K562 (cell line): ENCODE measurements around the gene PI4KA. TPM values are rescaled to one million over a fixed set of nuclear protein-coding genes. Genes with fewer than 3 reads are reported as not detected.
A peak's percentile ranks its signal among the peaks of the same experiment; 100 is the strongest.

Source experiments
- ATAC-seq: fragments of 200-7000 bp; cut with Tn5 transposase; 3 replicates; pipeline ENCODE4 v1.9.1; 2020; ENCODE audit warnings: moderate library complexity
- BruUV-seq: library from RNA; stranded (reverse); fragments of 400-500 nt; replicated peaks from 2 replicates; lab custom pipeline; 2021; lab: Mats Ljungman, UMichigan
- CTCF ChIA-PET: fragments of 300-600 bp; formaldehyde crosslinking; extraction: SDS; loops from one replicate; lab custom pipeline; 2021; ENCODE audit warnings: low intra/inter-chr PET ratio; lab: Yijun Ruan, JAX
- POLR2A ChIA-PET: fragments of 300-600, 350-650 bp; sonication (Branson Sonifier 250); formaldehyde crosslinking; extraction: SDS; loops from one replicate; lab custom pipeline; 2021; ENCODE audit warnings: antibody characterized with exemption, inconsistent platforms; lab: Yijun Ruan, JAX
- DNase-seq, 4 experiments: peaks; one replicate each; pipeline versions ENCODE4 v3.0.0 to v3.0.0-alpha.2; 2011 to 2018; ENCODE audit warnings: low spot score in 3 of 4, mixed read lengths in 3 of 4; ENCODE audit errors: extremely low read depth in 1 of 4
- FAIRE-seq: peaks from 2 replicates; lab custom pipeline; 2011; peaks lifted over from hg19 to GRCh38; lab: Jason Lieb, UNC
- H2AFZ ChIP-seq: 2 replicates; pipeline ENCODE4 v1.6.0; 2011; ENCODE audit warnings: low read depth, low read length, control low read depth, inconsistent platforms
- H3K27ac ChIP-seq: fragments of 200-600 bp; 3 replicates; pipeline ENCODE4 v1.8.0; 2011; ENCODE audit warnings: low read depth, mild to moderate bottlenecking, control low read depth, inconsistent platforms, low read length, moderate library complexity, mixed read lengths; ENCODE audit errors: extremely low read depth
- H3K27me3 ChIP-seq, 2 experiments: fragments of 300-600 bp in 1 of 2; 2 replicates in 1 of 2; 3 replicates in 1 of 2; pipeline versions ENCODE4 v1.6.0 to v1.8.0; 2011; ENCODE audit warnings: inconsistent platforms in 2 of 2, low read length in 2 of 2, mild to moderate bottlenecking in 1 of 2, mixed read lengths in 1 of 2, moderate library complexity in 1 of 2; ENCODE audit not compliant: control insufficient read depth in 2 of 2, insufficient read depth in 2 of 2
- H3K36me3 ChIP-seq: fragments of 300-600 bp; 3 replicates; pipeline ENCODE4 v1.8.0; 2011; ENCODE audit warnings: mild to moderate bottlenecking, low read length, inconsistent platforms; ENCODE audit not compliant: control insufficient read depth, insufficient read depth
- H3K4me1 ChIP-seq, 2 experiments: fragments of 200-600 bp in 1 of 2; replicated peaks in 1 of 2; 2 replicates in 1 of 2; 3 replicates in 1 of 2; pipeline versions ENCODE4 v1.5.1 to v1.8.0; 2011; ENCODE audit warnings: inconsistent platforms in 2 of 2, low read length in 2 of 2, mild to moderate bottlenecking in 1 of 2, mixed read lengths in 1 of 2, moderate library complexity in 1 of 2; ENCODE audit not compliant: control insufficient read depth in 2 of 2, insufficient read depth in 2 of 2
- H3K4me2 ChIP-seq: 2 replicates; pipeline ENCODE4 v1.6.1; 2011; ENCODE audit warnings: low read length, control low read depth, inconsistent platforms, mixed read lengths; ENCODE audit not compliant: insufficient read depth
- H3K4me3 ChIP-seq: fragments of 200-600 bp; sonication (generic), shearing (Covaris generic); 2 replicates; pipeline ENCODE4 v1.5.1; 2016; ENCODE audit warnings: control low read depth, inconsistent platforms
- H3K79me2 ChIP-seq: fragments of 200-600 bp; 3 replicates; pipeline ENCODE4 v1.8.0; 2011; ENCODE audit warnings: low read length, inconsistent platforms; ENCODE audit not compliant: control insufficient read depth, insufficient read depth
- H3K9ac ChIP-seq, 2 experiments: 2 replicates each; pipeline versions ENCODE4 v1.6.0 to v1.6.1; 2011; ENCODE audit warnings: low read depth in 2 of 2, low read length in 2 of 2, control low read depth in 1 of 2, inconsistent platforms in 1 of 2, mild to moderate bottlenecking in 1 of 2, mixed read lengths in 1 of 2; ENCODE audit not compliant: insufficient read depth in 1 of 2
- H3K9me1 ChIP-seq: one replicate; pipeline ENCODE4 v1.6.0; 2011; ENCODE audit warnings: inconsistent platforms, mild to moderate bottlenecking, low read length, moderate library complexity; ENCODE audit not compliant: control insufficient read depth, insufficient read depth
- H3K9me3 ChIP-seq: replicated peaks from 2 replicates; pipeline ENCODE4 v1.5.1; 2011; ENCODE audit warnings: low read depth, low read length, inconsistent platforms; ENCODE audit not compliant: control insufficient read depth, insufficient read depth
- H4K20me1 ChIP-seq: replicated peaks from 2 replicates; pipeline ENCODE4 v1.6.1; 2011; ENCODE audit warnings: low read length, inconsistent platforms, mixed read lengths; ENCODE audit not compliant: control insufficient read depth, insufficient read depth
- CHD1 ChIP-seq: fragments of 200-600 bp; sonication (generic); IDR thresholded peaks from one replicate; pipeline ENCODE4 v1.6.1; 2012; ENCODE audit warnings: mild to moderate bottlenecking, moderate library complexity, low read length, inconsistent platforms
- FOXA3 ChIP-seq, 2 experiments: fragments of 450-650 bp in 1 of 2; sonication (generic) in 1 of 2; formaldehyde crosslinking; IDR thresholded peaks in 1 of 2; conservative IDR thresholded peaks in 1 of 2; 2 replicates each; pipeline versions ENCODE4 v1.4.0 to v1.8.0; 2020 to 2022; ENCODE audit warnings: mild to moderate bottlenecking in 2 of 2, missing genetic modification reagents in 1 of 2
- JUN ChIP-seq, 2 experiments: sonication (generic) in 1 of 2; formaldehyde crosslinking in 1 of 2; IDR thresholded peaks; 2 replicates each; pipeline versions ENCODE4 v1.6.1 to v1.8.0; 2012 to 2022; ENCODE audit warnings: borderline replicate concordance in 2 of 2, mild to moderate bottlenecking in 2 of 2, improper control_type of control experiment in 1 of 2, low read depth in 1 of 2, low read length in 1 of 2, missing genetic modification reagents in 1 of 2
- NFXL1 ChIP-seq: fragments of 450-650 bp; formaldehyde crosslinking; IDR thresholded peaks from 2 replicates; pipeline ENCODE4 v1.4.0; 2021; ENCODE audit warnings: mild to moderate bottlenecking
- TEAD4 ChIP-seq, 2 experiments: sonication (generic) in 1 of 2; formaldehyde crosslinking in 1 of 2; IDR thresholded peaks; 2 replicates each; pipeline versions ENCODE4 v1.6.1 to v1.8.0; 2012 to 2022; ENCODE audit warnings: borderline replicate concordance in 1 of 2, inconsistent platforms in 1 of 2, low read length in 1 of 2, mild to moderate bottlenecking in 1 of 2, missing genetic modification reagents in 1 of 2
- ZNF143 ChIP-seq: sonication (generic); formaldehyde crosslinking; IDR thresholded peaks from 2 replicates; pipeline ENCODE4 v1.9.0; 2022; ENCODE audit warnings: mild to moderate bottlenecking, missing genetic modification reagents
- WGBS: fragments of 100-300 bp; shearing (Covaris generic); methylation state at CpG from one replicate; pipeline ENCODE4 v1.1.6; 2016; ENCODE audit warnings: low coverage, mixed read lengths; ENCODE audit not compliant: insufficient coverage; ENCODE audit errors: missing lambda C conversion rate; 5-methylcytosine and 5-hydroxymethylcytosine counted together
- in situ Hi-C: fragments of 300-500 bp; cut with MboI; formaldehyde crosslinking; loops from 4 replicates; pipeline ENCODE4 v1.15.0; 2018; ENCODE audit warnings: inconsistent platforms, mixed read lengths
- intact Hi-C: fragments of 100-400 bp; cut with micrococcal nuclease; formaldehyde crosslinking; loops from 2 replicates; pipeline ENCODE4 v1.14.2; 2022
- polyA plus RNA-seq, 8 experiments: library from polyadenylated mRNA; depleted of rRNA in 4 of 8; stranded (reverse) in 5 of 8; unstranded in 3 of 8; fragments of >200 nt; fragmentation: Nextera tagmentation in 2 of 8; fragmentation: Illumina TruSeq in 1 of 8; extraction: Ambion mirVana in 2 of 8; extraction: Trizol in 1 of 8; gene quantifications; 2 replicates each; pipeline versions ENCODE4 v1.2.1 to v1.2.3, GENCODE V29; 2011 to 2014; ENCODE audit warnings: inconsistent platforms in 1 of 8, missing spikeins in 1 of 8
- total RNA-seq, 7 experiments: library from RNA; depleted of rRNA in 6 of 7; stranded (reverse); fragments of >200 nt in 6 of 7; fragmentation: Illumina TruSeq in 2 of 7; extraction: Trizol in 2 of 7; gene quantifications; 2 replicates each; pipeline versions ENCODE4 v1.2.1 to v1.2.3, GENCODE V29; 2011 to 2021; ENCODE audit warnings: low replicate concordance in 1 of 7
- TF ChIP-seq, protein P1 (sequence below): sonication (generic); formaldehyde crosslinking; IDR thresholded peaks from 2 replicates; pipeline ENCODE4 v1.9.0; 2022; ENCODE audit warnings: mild to moderate bottlenecking, missing genetic modification reagents
- TF ChIP-seq, protein P2 (sequence below): sonication (generic); formaldehyde crosslinking; IDR thresholded peaks from 2 replicates; pipeline ENCODE4 v1.8.0; 2022; ENCODE audit warnings: mild to moderate bottlenecking, low read depth, missing genetic modification reagents

Gene PI4KA
- total and polyA plus RNA-seq, 9 of the 15 experiments (the other 6 are each of a cell fraction or from before 2014, with no cell fraction given) = 7.3 to 187 (median 84.7) TPM

DNA sequence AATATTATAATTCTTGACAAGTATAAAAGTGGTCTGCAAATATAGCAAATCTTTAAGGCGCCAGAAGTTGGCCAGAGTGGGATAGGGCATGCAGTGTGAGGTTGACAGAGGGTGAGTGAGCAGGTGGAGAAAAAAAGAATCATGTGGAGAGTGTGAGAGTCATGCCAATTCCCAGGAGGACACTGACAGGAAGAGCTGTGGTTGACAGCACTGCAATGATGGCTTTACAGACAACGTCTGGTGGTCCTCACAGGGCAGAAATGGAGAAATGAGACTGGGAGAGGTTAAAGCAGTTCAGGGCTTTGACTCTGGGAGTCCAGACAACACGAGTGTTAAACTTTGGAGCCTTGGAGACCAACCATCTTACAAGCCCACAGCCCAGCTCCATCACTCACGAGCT is 49.8 kb downstream of the PI4KA start:
- no peak overlapping the region for H3K27ac ChIP-seq
- H3K4me2 ChIP-seq = no peak overlapping the region
- H3K4me3 ChIP-seq = no peak overlapping the region
- H3K9me1 ChIP-seq = no peaks in the 10 kb centered on the region
- intact Hi-C loops (no loop called here), in situ Hi-C loops (no loop called here)
- DNase-seq (no peak), FAIRE-seq (no peak), ATAC-seq (no peak)
- ChIA-PET POLR2A (interaction anchor here (0.6 to 15.3 kb wide), 5 partner anchors 14 to 193 kb away, joined by 3 to 172 read pairs (median 4); partner anchors contain the start of gene THAP7), CTCF (interaction anchor here (0.6 kb wide), 1 partner anchor 80 kb away, joined by 4 read pairs; no protein-coding TSS in a partner anchor)
- no peaks in the 10 kb centered on the region for H3K27me3 ChIP-seq
- BruUV-seq = no TSS peak
- no peaks in the 10 kb centered on the region for H3K9me3 ChIP-seq
- H3K9ac ChIP-seq = no peak overlapping the region
- no peak for TF ChIP-seq JUN (IDR thresholded peaks at IDR 0.05; ENCODE audit: borderline replicate concordance, low read depth, low read length)
- TF ChIP-seq JUN (CRISPR knock-in tag; IDR thresholded peaks at IDR 0.05; ENCODE audit: borderline replicate concordance) = 0 out of 2 replicates have a peak, but pooled peaks have one; percentile 40
- TF ChIP-seq, protein P1, sequence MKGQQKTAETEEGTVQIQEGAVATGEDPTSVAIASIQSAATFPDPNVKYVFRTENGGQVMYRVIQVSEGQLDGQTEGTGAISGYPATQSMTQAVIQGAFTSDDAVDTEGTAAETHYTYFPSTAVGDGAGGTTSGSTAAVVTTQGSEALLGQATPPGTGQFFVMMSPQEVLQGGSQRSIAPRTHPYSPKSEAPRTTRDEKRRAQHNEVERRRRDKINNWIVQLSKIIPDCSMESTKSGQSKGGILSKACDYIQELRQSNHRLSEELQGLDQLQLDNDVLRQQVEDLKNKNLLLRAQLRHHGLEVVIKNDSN (CRISPR knock-in tag) = peak; percentile 46; the same call in 1 of the 2 replicates
- TF ChIP-seq ZNF143 = peak; percentile 9; the same call in 1 of the 2 replicates
- TF ChIP-seq, protein P2, sequence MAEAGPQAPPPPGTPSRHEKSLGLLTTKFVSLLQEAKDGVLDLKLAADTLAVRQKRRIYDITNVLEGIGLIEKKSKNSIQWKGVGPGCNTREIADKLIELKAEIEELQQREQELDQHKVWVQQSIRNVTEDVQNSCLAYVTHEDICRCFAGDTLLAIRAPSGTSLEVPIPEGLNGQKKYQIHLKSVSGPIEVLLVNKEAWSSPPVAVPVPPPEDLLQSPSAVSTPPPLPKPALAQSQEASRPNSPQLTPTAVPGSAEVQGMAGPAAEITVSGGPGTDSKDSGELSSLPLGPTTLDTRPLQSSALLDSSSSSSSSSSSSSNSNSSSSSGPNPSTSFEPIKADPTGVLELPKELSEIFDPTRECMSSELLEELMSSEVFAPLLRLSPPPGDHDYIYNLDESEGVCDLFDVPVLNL (CRISPR knock-in tag) = 0 out of 2 replicates have a peak, but pooled peaks have one; percentile 28
- no peak for TF ChIP-seq CHD1
- no peak for TF ChIP-seq TEAD4 (IDR thresholded peaks at IDR 0.05; ENCODE audit: low read length)
- TF ChIP-seq TEAD4 (CRISPR knock-in tag; IDR thresholded peaks at IDR 0.05; ENCODE audit: borderline replicate concordance) = 0 out of 2 replicates have a peak, but pooled peaks have one; percentile 20
- TF ChIP-seq NFXL1 (CRISPR knock-in tag) = no peak
- 0 out of 4 replicates have a peak, but pooled peaks of 1 of the 2 experiments have one; percentile 26 for TF ChIP-seq FOXA3 (CRISPR knock-in tag; conservative IDR thresholded peaks at IDR 0.05 in 1 of 2, IDR thresholded peaks at IDR 0.05 in 1 of 2)
- H3K36me3 ChIP-seq = peaks cover 80% of the 10 kb centered on the region
- H3K4me1 ChIP-seq = peaks cover 3 to 13% of the 10 kb centered on the region in 2 experiments; a peak in 3 of 5 replicates
- H3K79me2 ChIP-seq = no peaks in the 10 kb centered on the region
- peaks cover 8% of the 10 kb centered on the region; the same call in 1 of the 2 replicates for H4K20me1 ChIP-seq
- no peak overlapping the region for H2AFZ ChIP-seq
- 73% methylated on average over 4 of the region's 4 CpGs for WGBS
